Muscle layer of duodenum (tissue), 2 donors: Measurements from ENCODE around the gene LXN.

ENCODE experiments used
- H3K27ac ChIP-seq: one replicate; pipeline ENCODE4 v1.7.0; 2013; ENCODE audit warnings: mild to moderate bottlenecking, low read length
- H3K27me3 ChIP-seq: one replicate; pipeline ENCODE4 v1.7.0; 2013; ENCODE audit warnings: low read depth, mild to moderate bottlenecking, control low read depth, low read length
- H3K36me3 ChIP-seq, 2 donors: one replicate each; pipeline ENCODE4 v1.7.0; 2013; ENCODE audit warnings: low read length in 2 of 2, control low read depth in 1 of 2, mild to moderate bottlenecking in 1 of 2; ENCODE audit not compliant: insufficient read depth in 2 of 2, control insufficient read depth in 1 of 2
- H3K4me1 ChIP-seq, 2 donors: one replicate each; pipeline ENCODE4 v1.7.0; 2013; ENCODE audit warnings: low read length in 2 of 2, mild to moderate bottlenecking in 2 of 2, control low read depth in 1 of 2, moderate library complexity in 1 of 2; ENCODE audit not compliant: insufficient read depth in 2 of 2, control insufficient read depth in 1 of 2
- H3K4me3 ChIP-seq, 2 donors: one replicate each; pipeline ENCODE4 v1.7.0; 2013; ENCODE audit warnings: low read length in 2 of 2, low read depth in 1 of 2, mild to moderate bottlenecking in 1 of 2
- H3K9me3 ChIP-seq, 2 donors: one replicate each; pipeline ENCODE4 v1.7.0; 2013; ENCODE audit warnings: low read length in 2 of 2, control low read depth in 1 of 2, mild to moderate bottlenecking in 1 of 2; ENCODE audit not compliant: control insufficient read depth in 1 of 2
- donor health status: healthy.

The LXN gene

GRCh38 chr3:158668506-158668905, 3.9 kb downstream of the LXN start:
- Histone ChIP-seq H3K4me3 (no peak overlapping the region), H3K4me1 (peaks cover 0 to 16% of the 10 kb centered on the region in 2 donors), H3K27me3 (no peaks in the 10 kb centered on the region), H3K27ac (no peak overlapping the region), H3K9me3 (no peaks in the 10 kb centered on the region), H3K36me3 (peaks cover 40 to 42% of the 10 kb centered on the region in 2 donors)

DNA sequence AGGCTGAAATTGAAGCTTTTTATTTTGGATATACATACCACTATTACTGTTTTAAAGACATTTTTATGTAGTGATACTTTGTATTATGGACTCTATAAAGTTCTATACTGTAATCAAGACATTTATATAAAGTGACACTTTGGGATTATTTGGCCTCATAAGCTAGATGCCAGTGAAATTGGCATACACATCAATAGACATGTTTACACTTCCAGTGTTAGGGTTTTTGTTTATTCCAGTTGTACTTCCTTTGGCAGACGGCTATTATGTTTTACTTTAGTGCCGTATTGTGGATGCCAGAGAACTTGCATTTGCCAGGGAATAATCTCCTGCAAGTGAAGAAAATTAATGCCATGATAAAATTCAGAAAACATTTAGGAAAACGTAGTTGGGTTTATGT, 6.0 kb downstream of the LXN start:
- no peak overlapping the region for H3K4me3 ChIP-seq
- no peaks in the 10 kb centered on the region for H3K27me3 ChIP-seq
- H3K36me3 ChIP-seq: peaks cover 51 to 54% of the 10 kb centered on the region in 2 donors
- no peak overlapping the region for H3K27ac ChIP-seq
- H3K9me3 ChIP-seq: no peaks in the 10 kb centered on the region
- H3K4me1 ChIP-seq: peaks cover 0 to 5% of the 10 kb centered on the region in 2 donors

DNA sequence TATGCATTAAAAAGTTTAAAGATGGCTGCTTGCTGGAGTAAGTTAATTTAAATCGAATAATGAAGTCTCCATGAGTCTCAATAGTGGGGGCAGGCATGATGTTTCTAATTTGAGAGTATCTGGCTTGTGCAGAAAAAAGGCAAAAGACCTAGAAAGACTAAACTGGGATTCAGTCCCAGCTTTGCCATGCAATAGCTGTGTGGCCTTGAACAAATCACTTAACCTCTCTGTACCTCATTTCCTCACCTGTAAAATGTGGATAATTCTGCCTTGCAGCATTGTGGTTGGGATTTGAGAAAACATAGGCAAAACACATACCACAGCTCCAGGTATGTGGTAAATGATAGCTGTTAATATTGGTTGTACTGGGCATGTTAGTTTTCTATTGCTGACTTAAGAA, 8.6 kb downstream of the LXN start:
- H3K36me3 ChIP-seq: peaks cover 54 to 67% of the 10 kb centered on the region in 2 donors
- no peaks in the 10 kb centered on the region for H3K27me3 ChIP-seq
- no peak overlapping the region for H3K4me3 ChIP-seq
- H3K9me3 ChIP-seq: no peaks in the 10 kb centered on the region
- H3K4me1 ChIP-seq: no peaks in the 10 kb centered on the region
- no peak overlapping the region for H3K27ac ChIP-seq

GRCh38 chr3:158663246-158663645, 9.2 kb downstream of the LXN start:
- H3K9me3 ChIP-seq: no peaks in the 10 kb centered on the region
- H3K4me1 ChIP-seq: no peaks in the 10 kb centered on the region
- no peak overlapping the region for H3K4me3 ChIP-seq
- H3K27ac ChIP-seq: no peak overlapping the region
- H3K36me3 ChIP-seq: peaks cover 52 to 63% of the 10 kb centered on the region in 2 donors
- H3K27me3 ChIP-seq: no peaks in the 10 kb centered on the region

- Histone ChIP-seq H3K36me3 (peaks cover 53 to 66% of the 10 kb centered on the region in 2 donors), H3K4me3 (no peak overlapping the region), H3K27me3 (no peaks in the 10 kb centered on the region), H3K27ac (no peak overlapping the region), H3K9me3 (no peaks in the 10 kb centered on the region), H3K4me1 (no peaks in the 10 kb centered on the region)
Measured at GRCh38 chr3:158660711-158661110, 11.7 kb downstream of the LXN start.

- H3K9me3 ChIP-seq: no peaks in the 10 kb centered on the region
- H3K27ac ChIP-seq: no peak overlapping the region
- no peak overlapping the region for H3K4me3 ChIP-seq
- peaks cover 53 to 62% of the 10 kb centered on the region in 2 donors for H3K36me3 ChIP-seq
- no peaks in the 10 kb centered on the region for H3K4me1 ChIP-seq
- no peaks in the 10 kb centered on the region for H3K27me3 ChIP-seq
Measured at GRCh38 chr3:158659454-158660237, 12.8 kb downstream of the LXN start.

GRCh38 chr3:158658889-158659288, 13.6 kb downstream of the LXN start:
- Histone ChIP-seq H3K27ac (no peak overlapping the region), H3K4me3 (no peak overlapping the region), H3K9me3 (no peaks in the 10 kb centered on the region), H3K4me1 (no peaks in the 10 kb centered on the region), H3K27me3 (no peaks in the 10 kb centered on the region), H3K36me3 (peaks cover 51 to 60% of the 10 kb centered on the region in 2 donors)

DNA sequence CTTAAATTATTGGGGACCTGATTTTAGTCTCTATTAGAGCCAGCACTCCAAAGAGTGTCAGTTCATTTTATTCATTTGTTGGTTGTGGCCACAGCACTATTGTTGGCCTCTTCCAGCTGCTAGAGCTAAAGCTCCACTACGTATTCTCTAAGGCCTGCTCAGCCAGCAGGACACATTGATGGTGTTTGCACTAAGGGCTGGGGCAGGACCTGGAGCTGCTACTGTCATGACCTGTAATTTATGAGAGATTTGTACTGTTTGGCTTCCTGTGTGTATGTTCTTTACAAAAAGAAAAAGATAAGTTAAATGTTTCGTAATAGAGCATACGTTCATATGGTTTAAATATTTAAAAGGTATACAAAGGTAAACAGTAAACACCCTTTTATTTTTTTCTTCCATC, 20.0 kb downstream of the LXN start:
- H3K9me3 ChIP-seq: no peaks in the 10 kb centered on the region
- no peak overlapping the region for H3K27ac ChIP-seq
- H3K36me3 ChIP-seq: peaks cover 47 to 71% of the 10 kb centered on the region in 2 donors
- H3K27me3 ChIP-seq: no peaks in the 10 kb centered on the region
- H3K4me1 ChIP-seq: no peaks in the 10 kb centered on the region
- H3K4me3 ChIP-seq: no peak overlapping the region

GRCh38 chr3:158651192-158651591, 21.3 kb downstream of the LXN start:
- no peaks in the 10 kb centered on the region for H3K9me3 ChIP-seq
- H3K36me3 ChIP-seq: peaks cover 40 to 69% of the 10 kb centered on the region in 2 donors
- H3K4me3 ChIP-seq: no peak overlapping the region
- H3K27ac ChIP-seq: no peak overlapping the region
- peaks cover 0 to 6% of the 10 kb centered on the region in 2 donors for H3K4me1 ChIP-seq
- H3K27me3 ChIP-seq: no peaks in the 10 kb centered on the region

GRCh38 chr3:158649791-158650190, 22.7 kb downstream of the LXN start:
- no peak overlapping the region for H3K27ac ChIP-seq
- H3K36me3 ChIP-seq: peaks cover 34 to 60% of the 10 kb centered on the region in 2 donors
- no peaks in the 10 kb centered on the region for H3K27me3 ChIP-seq
- H3K4me1 ChIP-seq: peaks cover 0 to 20% of the 10 kb centered on the region in 2 donors
- H3K4me3 ChIP-seq: no peak overlapping the region
- no peaks in the 10 kb centered on the region for H3K9me3 ChIP-seq

DNA sequence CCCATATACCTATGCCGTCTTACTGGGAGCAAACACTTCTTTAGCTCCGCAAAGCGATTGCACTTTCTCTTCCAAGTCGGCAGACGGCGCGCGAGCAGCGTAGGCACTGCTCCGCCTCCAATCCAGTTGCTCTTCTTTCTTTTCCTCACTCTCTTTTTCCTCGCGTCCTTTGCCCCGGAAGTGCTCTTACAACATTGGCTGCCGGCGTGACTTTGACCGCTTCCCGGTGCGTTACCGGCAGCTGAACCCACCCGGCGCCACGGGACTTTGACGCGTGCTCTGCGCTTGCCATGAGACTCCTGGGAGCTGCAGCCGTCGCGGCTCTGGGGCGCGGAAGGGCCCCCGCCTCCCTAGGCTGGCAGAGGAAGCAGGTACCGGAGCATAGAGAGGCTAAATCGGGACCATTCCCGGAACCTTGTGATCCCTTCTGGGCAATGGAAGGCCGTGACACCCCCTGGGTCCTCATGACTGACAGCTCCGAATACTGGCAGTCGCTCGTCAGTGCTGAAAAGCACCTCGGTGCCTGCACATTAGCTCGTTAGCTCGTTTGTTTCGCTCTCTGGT, 28.0 kb downstream of the LXN start, which contains the start of gene GFM1:
Gene GFM1, plus strand, starts transcription at position 183 of the 564 bp plus-strand sequence. Its CDS starts 108 bp downstream, at position 291.
- H3K4me3 ChIP-seq: peak within 1 kb of the TSS; percentile 97 to 99
- H3K36me3 ChIP-seq: peaks cover 0 to 19% of the 10 kb centered on the region in 2 donors
- H3K27me3 ChIP-seq: no peaks in the 10 kb centered on the region
- H3K27ac ChIP-seq: peak within 1 kb of the TSS; percentile 85
- peaks cover 0 to 21% of the 10 kb centered on the region in 2 donors for H3K4me1 ChIP-seq
- no peaks in the 10 kb centered on the region for H3K9me3 ChIP-seq
